ENCODE measurements around the gene PDLIM3.

Gene PDLIM3

DNA sequence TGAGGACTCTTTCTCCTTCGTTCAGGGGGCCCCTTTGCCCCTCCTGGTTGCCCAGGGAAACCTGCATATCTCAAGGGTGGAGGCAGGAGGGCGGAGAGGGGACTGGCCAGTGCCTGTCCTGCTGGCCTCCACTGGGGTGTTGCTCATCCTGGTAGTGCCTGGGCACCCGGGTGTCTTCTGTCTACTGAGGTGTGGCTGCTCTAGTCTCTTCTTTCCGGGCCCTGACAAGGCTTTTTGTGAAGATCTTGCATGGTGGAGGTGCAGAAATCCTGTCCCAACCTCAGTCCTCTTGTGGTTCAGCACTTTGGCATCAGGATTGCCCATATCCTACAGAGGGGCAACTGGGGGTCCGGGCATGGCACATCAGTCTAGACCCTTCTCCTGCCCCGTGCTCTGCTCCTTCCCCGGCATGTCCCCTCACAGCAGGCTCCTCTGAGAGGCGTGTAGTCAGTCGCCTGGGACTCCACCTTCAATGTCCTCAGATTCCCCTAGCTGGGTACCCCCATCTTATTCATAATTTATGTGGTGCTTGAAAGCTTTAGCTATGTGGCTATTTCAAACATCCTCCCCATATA lies 65.6 kb downstream of the PDLIM3 start:
- TF ChIP-seq, protein P1, sequence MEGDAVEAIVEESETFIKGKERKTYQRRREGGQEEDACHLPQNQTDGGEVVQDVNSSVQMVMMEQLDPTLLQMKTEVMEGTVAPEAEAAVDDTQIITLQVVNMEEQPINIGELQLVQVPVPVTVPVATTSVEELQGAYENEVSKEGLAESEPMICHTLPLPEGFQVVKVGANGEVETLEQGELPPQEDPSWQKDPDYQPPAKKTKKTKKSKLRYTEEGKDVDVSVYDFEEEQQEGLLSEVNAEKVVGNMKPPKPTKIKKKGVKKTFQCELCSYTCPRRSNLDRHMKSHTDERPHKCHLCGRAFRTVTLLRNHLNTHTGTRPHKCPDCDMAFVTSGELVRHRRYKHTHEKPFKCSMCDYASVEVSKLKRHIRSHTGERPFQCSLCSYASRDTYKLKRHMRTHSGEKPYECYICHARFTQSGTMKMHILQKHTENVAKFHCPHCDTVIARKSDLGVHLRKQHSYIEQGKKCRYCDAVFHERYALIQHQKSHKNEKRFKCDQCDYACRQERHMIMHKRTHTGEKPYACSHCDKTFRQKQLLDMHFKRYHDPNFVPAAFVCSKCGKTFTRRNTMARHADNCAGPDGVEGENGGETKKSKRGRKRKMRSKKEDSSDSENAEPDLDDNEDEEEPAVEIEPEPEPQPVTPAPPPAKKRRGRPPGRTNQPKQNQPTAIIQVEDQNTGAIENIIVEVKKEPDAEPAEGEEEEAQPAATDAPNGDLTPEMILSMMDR (IDR thresholded peaks at IDR 0.05; ENCODE audit: borderline replicate concordance, control extremely low read depth, extremely low read depth, insufficient read depth, missing control alignments), result no peak
- in situ Hi-C loops (cut with MboI; ENCODE audit: low sequenced_read_pairs, unreplicated experiment), result loop anchor here (5.0 kb wide), 1 partner anchor 118 kb away; no protein-coding TSS in a partner anchor
- no peak for DNase-seq (ENCODE audit: low spot score)

DNA sequence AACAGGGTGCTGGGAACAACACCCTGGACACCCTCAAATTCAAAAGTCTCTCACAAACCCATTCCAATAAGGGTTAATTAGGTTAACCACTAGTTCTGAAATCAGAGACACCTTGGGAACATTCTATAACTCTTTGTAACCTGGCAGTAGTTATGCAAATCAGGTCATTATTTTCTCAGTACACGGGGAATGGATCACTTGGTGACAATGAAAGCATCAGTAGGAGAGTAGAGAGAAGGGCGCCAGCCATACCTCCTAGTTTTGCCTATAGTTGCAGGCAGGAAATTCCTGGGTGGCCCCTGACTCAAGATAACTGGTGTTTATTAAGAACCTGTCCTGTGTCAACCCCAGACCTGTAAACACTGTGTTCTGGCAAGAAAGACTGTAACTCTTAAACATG lies 66.3 kb downstream of the PDLIM3 start:
- in situ Hi-C loops (cut with MboI; ENCODE audit: low sequenced_read_pairs, unreplicated experiment), result no loop called here
- TF ChIP-seq, protein P1 (IDR thresholded peaks at IDR 0.05; ENCODE audit: borderline replicate concordance, control extremely low read depth, extremely low read depth, insufficient read depth, missing control alignments), result no peak
- no peak for DNase-seq (ENCODE audit: low spot score)

DNA sequence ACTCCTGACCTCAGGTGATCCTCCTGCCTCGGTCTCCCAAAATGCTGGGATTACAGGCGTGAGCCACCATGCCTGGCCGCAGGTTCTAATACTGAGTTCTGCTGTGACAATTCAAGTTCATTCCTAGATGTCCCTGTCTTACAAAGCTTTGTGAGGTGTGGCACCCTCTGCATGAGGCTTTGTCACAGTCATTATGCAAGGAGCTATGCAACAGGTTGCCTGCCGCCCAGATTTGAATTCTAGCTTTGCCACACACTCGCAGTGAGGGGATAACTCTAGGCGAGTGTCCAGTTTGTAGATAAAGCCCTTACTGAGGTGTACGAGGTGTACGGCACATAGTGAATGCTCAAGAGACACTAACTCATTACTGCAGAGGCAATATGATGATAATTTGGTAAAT lies 67.3 kb downstream of the PDLIM3 start:
- DNase-seq (ENCODE audit: low spot score), result no peak
- TF ChIP-seq, protein P1 (IDR thresholded peaks at IDR 0.05; ENCODE audit: borderline replicate concordance, control extremely low read depth, extremely low read depth, insufficient read depth, missing control alignments), result no peak
- in situ Hi-C loops (cut with MboI; ENCODE audit: low sequenced_read_pairs, unreplicated experiment), result no loop called here

DNA sequence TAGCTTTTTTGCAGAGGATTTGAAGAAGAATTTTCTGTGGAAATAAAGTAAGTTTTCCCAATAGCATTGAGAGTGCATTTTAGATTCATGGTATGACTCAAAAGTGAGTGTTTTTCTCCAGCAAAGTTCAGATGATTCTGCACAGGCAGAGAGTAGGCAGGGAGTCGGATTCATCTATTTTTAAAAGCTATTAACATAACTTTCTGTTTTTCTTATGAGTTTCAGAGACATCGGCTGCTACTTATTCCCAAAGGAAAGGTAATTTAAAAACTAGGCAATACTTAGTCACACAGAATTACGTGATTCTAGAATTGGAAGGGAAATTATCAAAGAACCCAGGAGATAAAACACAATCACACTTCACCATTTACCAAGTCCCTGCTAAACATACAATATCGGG lies 68.2 kb downstream of the PDLIM3 start:
- DNase-seq (ENCODE audit: low spot score), result no peak
- in situ Hi-C loops (cut with MboI; ENCODE audit: low sequenced_read_pairs, unreplicated experiment), result no loop called here
- TF ChIP-seq, protein P1 (IDR thresholded peaks at IDR 0.05; ENCODE audit: borderline replicate concordance, control extremely low read depth, extremely low read depth, insufficient read depth, missing control alignments), result no peak

DNA sequence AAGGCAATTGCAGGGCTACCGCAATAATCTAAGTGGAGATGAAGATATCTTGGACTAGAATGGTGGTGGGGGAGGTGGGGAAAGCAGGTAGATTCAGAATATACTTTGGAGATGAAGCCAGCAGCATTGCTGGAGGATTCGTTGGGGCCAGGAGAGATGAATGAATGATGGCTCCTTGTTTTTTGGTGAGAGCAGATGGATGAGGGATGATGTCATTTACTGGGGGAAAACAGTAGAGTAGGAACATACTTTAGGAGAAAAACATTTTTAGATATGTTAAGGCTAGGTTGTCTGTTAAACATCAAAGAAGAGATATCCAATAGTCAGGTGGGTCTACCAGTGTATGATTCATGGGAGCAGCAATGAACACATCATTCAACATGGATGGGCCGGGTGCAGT lies 69.6 kb downstream of the PDLIM3 start:
- DNase-seq (ENCODE audit: low spot score), result no peak
- in situ Hi-C loops (cut with MboI; ENCODE audit: low sequenced_read_pairs, unreplicated experiment), result no loop called here

DNA sequence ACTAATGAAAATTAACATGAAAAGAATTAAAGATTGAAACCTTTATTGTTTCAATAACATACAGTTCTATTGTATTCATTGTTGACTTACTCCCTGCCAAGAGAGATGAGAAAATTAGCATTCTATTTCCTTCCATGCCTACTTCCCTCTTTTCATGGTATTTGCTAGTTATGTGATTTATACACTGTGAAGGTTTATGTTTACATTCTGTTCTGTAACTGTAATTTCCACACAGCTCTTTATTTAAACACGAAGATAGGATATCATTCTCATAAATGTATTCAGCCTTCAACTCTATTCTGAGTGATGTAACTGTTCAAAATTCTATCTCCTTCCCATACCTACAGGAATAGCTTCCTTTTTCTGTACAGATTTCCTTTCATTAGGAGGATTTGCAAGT lies 70.4 kb downstream of the PDLIM3 start:
- TF ChIP-seq, protein P1 (IDR thresholded peaks at IDR 0.05; ENCODE audit: borderline replicate concordance, control extremely low read depth, extremely low read depth, insufficient read depth, missing control alignments), result no peak
- no peak for DNase-seq (ENCODE audit: low spot score)
- in situ Hi-C loops (cut with MboI; ENCODE audit: low sequenced_read_pairs, unreplicated experiment), result no loop called here

More for the DNA sequence above, 69.6 kb downstream of the PDLIM3 start:
- TF ChIP-seq, protein P1 (IDR thresholded peaks at IDR 0.05; ENCODE audit: borderline replicate concordance, control extremely low read depth, extremely low read depth, insufficient read depth, missing control alignments), result no peak
